ENCODE measurements around the gene MRPL52.

DNA sequence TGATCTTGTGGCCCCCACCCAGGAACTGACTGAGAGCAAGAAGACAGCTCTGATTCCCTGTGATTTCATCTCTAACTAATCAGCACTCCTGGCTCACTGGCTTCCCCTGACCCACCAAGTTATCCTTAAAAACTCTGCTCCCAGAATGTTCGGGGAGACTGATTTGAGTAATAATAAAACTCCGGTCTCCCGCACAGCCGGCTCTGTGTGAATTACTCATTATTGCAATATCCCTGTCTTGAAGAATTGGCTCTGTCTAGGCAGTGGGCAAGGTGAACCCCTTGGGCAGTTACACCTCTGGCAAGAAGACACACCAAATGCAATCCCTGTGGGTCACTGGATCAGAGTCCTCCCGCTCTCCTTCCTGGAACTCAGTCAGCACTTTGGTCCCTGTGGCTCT is 35.7 kb upstream of the MRPL52 start:
- TF ChIP-seq POLR2A (IDR thresholded peaks at IDR 0.05; ENCODE audit: low read depth, low read length) (no peak), PAX5 (IDR thresholded peaks at IDR 0.05; ENCODE audit: insufficient read depth, low read length, severe bottlenecking) (no peak)
